CD14-positive monocyte (primary cell): ENCODE data around the gene EFHC1. TPM values are rescaled to one million over a fixed set of nuclear protein-coding genes. Genes with fewer than 3 reads are reported as not detected.

Source experiments
- DNase-seq, 3 donors: peaks; one replicate each; pipeline ENCODE4 v3.0.0-alpha.2; 2011 to 2022
- H2AFZ ChIP-seq: 2 replicates; pipeline ENCODE4 v1.6.0; 2012; ENCODE audit warnings: mild to moderate bottlenecking, low read depth, low read length, inconsistent platforms; ENCODE audit not compliant: insufficient read depth, poor library complexity, severe bottlenecking
- H3K27ac ChIP-seq, 2 donors: 1 replicate in 1 of 2; 2 replicates in 1 of 2; pipeline ENCODE4 v1.5.1; 2012 to 2013; ENCODE audit warnings: low read length in 2 of 2, control low read depth in 1 of 2, inconsistent platforms in 1 of 2, low read depth in 1 of 2, mild to moderate bottlenecking in 1 of 2
- H3K27me3 ChIP-seq, 2 donors: one replicate each; pipeline versions ENCODE4 v1.6.0 to v1.6.1; 2011 to 2013; ENCODE audit warnings: low read length in 2 of 2; ENCODE audit not compliant: control insufficient read depth in 2 of 2, insufficient read depth in 2 of 2
- H3K36me3 ChIP-seq, 2 donors: replicated peaks in 1 of 2; 1 replicate in 1 of 2; 2 replicates in 1 of 2; pipeline versions ENCODE4 v1.5.1 to v1.6.1; 2012 to 2013; ENCODE audit warnings: low read length in 2 of 2, control low read depth in 1 of 2, inconsistent platforms in 1 of 2, mild to moderate bottlenecking in 1 of 2; ENCODE audit not compliant: insufficient read depth in 2 of 2, control insufficient read depth in 1 of 2
- H3K4me1 ChIP-seq, 2 donors: 1 replicate in 1 of 2; 2 replicates in 1 of 2; pipeline versions ENCODE4 v1.5.1 to v1.6.1; 2012 to 2013; ENCODE audit warnings: low read length in 2 of 2, control low read depth in 1 of 2, inconsistent platforms in 1 of 2, mild to moderate bottlenecking in 1 of 2, moderate library complexity in 1 of 2; ENCODE audit not compliant: insufficient read depth in 2 of 2, control insufficient read depth in 1 of 2
- H3K4me2 ChIP-seq: replicated peaks from 2 replicates; pipeline ENCODE3; 2012; ENCODE audit warnings: low read length, moderate library complexity, mild to moderate bottlenecking; ENCODE audit not compliant: poor library complexity, severe bottlenecking; ENCODE audit errors: extremely low read depth
- H3K4me3 ChIP-seq, 3 experiments: fragments of 200-600 bp in 1 of 3; sonication (generic) in 1 of 3; replicated peaks in 1 of 3; 1 replicate in 2 of 3; 2 replicates in 1 of 3; pipeline ENCODE4 v1.5.1; 2011 to 2013; ENCODE audit warnings: low read length in 3 of 3, mild to moderate bottlenecking in 3 of 3, control low read depth in 2 of 3, low read depth in 2 of 3, inconsistent platforms in 1 of 3, moderate library complexity in 1 of 3
- H3K79me2 ChIP-seq: 2 replicates; pipeline ENCODE4 v1.6.0; 2012; ENCODE audit warnings: mild to moderate bottlenecking, control low read depth, inconsistent platforms, low read length, moderate library complexity; ENCODE audit not compliant: insufficient read depth
- H3K9ac ChIP-seq: 2 replicates; pipeline ENCODE4 v1.6.0; 2017; ENCODE audit warnings: low read length, mild to moderate bottlenecking; ENCODE audit not compliant: insufficient read depth, poor library complexity, severe bottlenecking
- H3K9me3 ChIP-seq, 2 donors: replicated peaks in 1 of 2; 1 replicate in 1 of 2; 2 replicates in 1 of 2; pipeline versions ENCODE4 v1.5.1 to v1.6.1; 2012 to 2013; ENCODE audit warnings: low read length in 2 of 2, control low read depth in 1 of 2; ENCODE audit not compliant: control insufficient read depth in 1 of 2, insufficient read depth in 1 of 2
- H4K20me1 ChIP-seq: 2 replicates; pipeline ENCODE4 v1.6.0; 2012; ENCODE audit warnings: mild to moderate bottlenecking, low read length, control low read depth, moderate library complexity; ENCODE audit not compliant: insufficient read depth
- H3K27ac Mint-ChIP-seq, 7 donors: one replicate each; pipeline ENCODE4 v1.8.0; 2020; ENCODE audit warnings: mild to moderate bottlenecking in 7 of 7, mixed read lengths in 7 of 7, moderate library complexity in 6 of 7, inconsistent platforms in 2 of 7
- H3K27me3 Mint-ChIP-seq, 3 donors: one replicate each; pipeline ENCODE4 v1.8.0; 2021 to 2022; ENCODE audit warnings: low read depth in 3 of 3, mild to moderate bottlenecking in 3 of 3, mixed read lengths in 3 of 3, moderate library complexity in 3 of 3, inconsistent platforms in 1 of 3
- H3K36me3 Mint-ChIP-seq, 2 donors: one replicate each; pipeline ENCODE4 v1.8.0; 2020; ENCODE audit warnings: mixed read lengths in 2 of 2, inconsistent platforms in 1 of 2, mild to moderate bottlenecking in 1 of 2
- H3K4me1 Mint-ChIP-seq: one replicate; pipeline ENCODE4 v1.8.0; 2020; ENCODE audit warnings: mild to moderate bottlenecking, mixed read lengths
- H3K4me3 Mint-ChIP-seq, 2 donors: one replicate each; pipeline ENCODE4 v1.8.0; 2020; ENCODE audit warnings: mild to moderate bottlenecking in 2 of 2, mixed read lengths in 2 of 2, moderate library complexity in 1 of 2
- H3K9me3 Mint-ChIP-seq, 7 donors: one replicate each; pipeline ENCODE4 v1.8.0; 2020 to 2022; ENCODE audit warnings: mixed read lengths in 7 of 7, mild to moderate bottlenecking in 6 of 7, moderate library complexity in 6 of 7, inconsistent platforms in 2 of 7
- CTCF ChIP-seq: fragments of 200-600 bp; IDR thresholded peaks from one replicate; pipeline ENCODE4 v1.8.0; 2022; ENCODE audit warnings: antibody characterized with exemption, mild to moderate bottlenecking
- WGBS: methylation state at CpG from one replicate; pipeline ENCODE4 v1.1.5; 2013; ENCODE audit warnings: missing lambda C conversion rate; ENCODE audit not compliant: insufficient coverage; 5-methylcytosine and 5-hydroxymethylcytosine counted together
- intact Hi-C, 2 donors: fragments of 100-400 bp; cut with micrococcal nuclease; formaldehyde crosslinking; loops; one replicate each; pipeline versions ENCODE4 v1.15.0 to v1.15.1; 2023
- polyA plus RNA-seq, 3 donors: library from polyadenylated mRNA; depleted of rRNA in 1 of 3; unstranded in 2 of 3; stranded (reverse) in 1 of 3; fragments of 300-500 nt in 2 of 3; fragments of >200 nt in 1 of 3; fragmentation: Illumina TruSeq in 2 of 3; gene quantifications; 1 replicate in 2 of 3; 2 replicates in 1 of 3; pipeline ENCODE4 v1.2.3, GENCODE V29; 2012 to 2021

The EFHC1 gene
- polyA plus RNA-seq, 3 donors = 0.30 to 13.5 (median 2.3) TPM

- TF ChIP-seq CTCF = no peak
- peak overlapping the region in 1 of 7 donors; percentile 66 for H3K27ac Mint-ChIP-seq
- H3K4me3 Mint-ChIP-seq = no peak overlapping the region
- peaks cover 75% of the 10 kb centered on the region for H3K79me2 ChIP-seq
- H4K20me1 ChIP-seq = peaks cover 90% of the 10 kb centered on the region
- H3K4me1 ChIP-seq = no peaks in the 10 kb centered on the region
- no CpG with 5 or more reads among the region's 1 CpG for WGBS
- no peaks in the 10 kb centered on the region for H3K27me3 ChIP-seq
- H3K4me3 ChIP-seq = no peak overlapping the region
- no peak overlapping the region for H3K27ac ChIP-seq
- DNase-seq = no peak
- peaks cover 29 to 30% of the 10 kb centered on the region in 2 donors for H3K36me3 Mint-ChIP-seq
- no peaks in the 10 kb centered on the region for H3K27me3 Mint-ChIP-seq
- intact Hi-C loops = no loop called here
- peaks cover 0 to 40% of the 10 kb centered on the region in 2 donors for H3K36me3 ChIP-seq
- no peaks in the 10 kb centered on the region for H3K9me3 ChIP-seq
- H3K9ac ChIP-seq = no peak overlapping the region
- no peaks in the 10 kb centered on the region for H3K9me3 Mint-ChIP-seq
- H3K4me1 Mint-ChIP-seq = peaks cover 21% of the 10 kb centered on the region
- no peak overlapping the region for H3K4me2 ChIP-seq
- no peak overlapping the region for H2AFZ ChIP-seq
These were observed 126.0 kb downstream of the EFHC1 start for GRCh38 chr6:52546192-52546591.

GRCh38 chr6:52546678-52547077 lies 126.5 kb downstream of the EFHC1 start:
- Histone ChIP-seq H2AFZ (no peak overlapping the region), H3K79me2 (peaks cover 75% of the 10 kb centered on the region), H4K20me1 (peaks cover 90% of the 10 kb centered on the region), H3K36me3 (peaks cover 0 to 40% of the 10 kb centered on the region in 2 donors), H3K4me1 (no peaks in the 10 kb centered on the region), H3K27ac (no peak overlapping the region), H3K9ac (no peak overlapping the region), H3K9me3 (no peaks in the 10 kb centered on the region), H3K27me3 (no peaks in the 10 kb centered on the region), H3K4me3 (no peak overlapping the region), H3K4me2 (no peak overlapping the region)
- H3K27ac Mint-ChIP-seq = peak overlapping the region in 3 of 7 donors; percentile 0 to 66 (median 39)
- H3K9me3 Mint-ChIP-seq = no peaks in the 10 kb centered on the region
- TF ChIP-seq CTCF = no peak
- intact Hi-C loops = no loop called here
- 100% methylated on average over 2 of the region's 3 CpGs for WGBS
- peaks cover 31 to 33% of the 10 kb centered on the region in 2 donors for H3K36me3 Mint-ChIP-seq
- no peak for DNase-seq
- peaks cover 22% of the 10 kb centered on the region for H3K4me1 Mint-ChIP-seq
- H3K4me3 Mint-ChIP-seq = no peak overlapping the region
- H3K27me3 Mint-ChIP-seq = peaks cover 0 to 1% (median 0%) of the 10 kb centered on the region in 3 donors
